ENCODE results near the gene AK8. TPM values are rescaled to one million over a fixed set of nuclear protein-coding genes. Genes with fewer than 3 reads are reported as not detected.

The AK8 gene
- total and polyA plus RNA-seq, 4 donors = 2.3 to 5.3 (median 3.9) TPM

DNA sequence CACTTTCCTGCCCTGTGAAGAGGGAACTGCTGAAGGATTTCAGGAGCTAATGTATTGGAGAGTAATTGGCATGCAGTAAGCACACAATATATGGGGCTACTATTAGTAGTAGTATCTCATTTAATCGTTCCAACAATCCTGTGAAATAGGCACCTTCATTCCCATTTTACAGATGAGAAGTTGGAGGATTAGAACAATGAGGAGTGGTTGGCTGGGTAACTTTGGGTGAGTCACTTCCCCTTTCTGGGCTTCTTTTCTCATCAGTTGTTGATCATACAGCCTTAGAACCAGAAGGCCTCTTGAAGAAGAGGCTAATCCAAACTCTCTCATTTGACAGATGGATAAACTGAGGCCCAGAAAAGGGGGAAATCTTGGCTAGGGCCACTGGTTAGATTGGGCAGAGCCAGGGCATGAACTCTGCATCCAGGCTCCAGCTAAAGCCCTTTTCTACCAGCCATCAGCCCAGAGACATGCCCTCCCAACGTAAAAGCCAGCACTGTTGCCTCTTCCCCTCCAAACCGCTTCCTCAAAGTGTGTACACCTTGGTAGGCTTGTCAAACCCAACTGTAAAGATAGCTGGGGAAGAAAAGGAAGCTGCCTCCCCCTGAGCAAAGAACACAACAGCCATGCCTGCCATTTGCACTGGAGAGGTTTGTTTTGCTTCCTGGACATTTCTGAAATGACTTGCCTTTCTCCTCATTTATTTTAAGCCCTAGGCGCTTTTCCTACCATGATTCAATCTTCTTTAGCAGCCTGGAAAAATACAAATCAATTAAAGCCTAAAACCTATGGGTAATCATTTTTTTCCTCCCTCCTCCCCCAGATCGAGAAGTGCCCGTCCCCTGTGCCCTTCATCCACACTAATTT is 1.6 kb upstream of the AK8 start:
- WGBS (ENCODE audit: insufficient coverage) = 94% methylated on average over 4 of the region's 6 CpGs
- H3K27ac ChIP-seq (ENCODE audit: low read depth, low read length) = peak overlapping the region; percentile 76
- H3K4me1 ChIP-seq (ENCODE audit: control insufficient read depth, insufficient read depth, low read length) = peaks cover 14% of the 10 kb centered on the region
- no peaks in the 10 kb centered on the region for H3K9me3 ChIP-seq (ENCODE audit: control insufficient read depth, insufficient read depth, low read length)
- no peaks in the 10 kb centered on the region for H3K27me3 ChIP-seq (ENCODE audit: control insufficient read depth, insufficient read depth, low read length)
- peaks cover 22% of the 10 kb centered on the region for H3K36me3 ChIP-seq (ENCODE audit: control insufficient read depth, insufficient read depth, low read length)
- DNase-seq (ENCODE audit: low read depth in 4 of 6, low spot score in 6 of 6) = no peak
- H3K4me3 ChIP-seq (ENCODE audit: low read depth, low read length) = peak overlapping the region; percentile 98

GRCh38 chr9:132878695-132879456 is 792 bp upstream of the AK8 start, which contains the start of gene SPACA9:
SPACA9 (plus strand) TSS chr9:132878898; CDS start chr9:132883948, 5,050 bp downstream.
- peaks cover 14% of the 10 kb centered on the region for H3K4me1 ChIP-seq (ENCODE audit: control insufficient read depth, insufficient read depth, low read length)
- 9% methylated on average over 38 of the region's 42 CpGs for WGBS (ENCODE audit: insufficient coverage)
- no peaks in the 10 kb centered on the region for H3K27me3 ChIP-seq (ENCODE audit: control insufficient read depth, insufficient read depth, low read length)
- H3K4me3 ChIP-seq (ENCODE audit: low read depth, low read length) = peak within 1 kb of the TSS; percentile 98
- DNase-seq (ENCODE audit: low read depth in 4 of 6, low spot score in 6 of 6) = peak in 4 of 6 donors; percentile 7 to 77 (median 43)
- H3K27ac ChIP-seq (ENCODE audit: low read depth, low read length) = peak within 1 kb of the TSS; percentile 76
- no peaks in the 10 kb centered on the region for H3K9me3 ChIP-seq (ENCODE audit: control insufficient read depth, insufficient read depth, low read length)
- H3K36me3 ChIP-seq (ENCODE audit: control insufficient read depth, insufficient read depth, low read length) = peaks cover 14% of the 10 kb centered on the region

GRCh38 chr9:132877458-132877823 is 643 bp downstream of the AK8 start:
- peak overlapping the region; percentile 98 for H3K4me3 ChIP-seq (ENCODE audit: low read depth, low read length)
- WGBS (ENCODE audit: insufficient coverage) = 28% methylated on average over 13 of the region's 14 CpGs
- H3K27ac ChIP-seq (ENCODE audit: low read depth, low read length) = no peak overlapping the region
- no peak for DNase-seq (ENCODE audit: low read depth in 4 of 6, low spot score in 6 of 6)
- no peaks in the 10 kb centered on the region for H3K27me3 ChIP-seq (ENCODE audit: control insufficient read depth, insufficient read depth, low read length)
- H3K9me3 ChIP-seq (ENCODE audit: control insufficient read depth, insufficient read depth, low read length) = no peaks in the 10 kb centered on the region
- H3K36me3 ChIP-seq (ENCODE audit: control insufficient read depth, insufficient read depth, low read length) = peaks cover 9% of the 10 kb centered on the region
- peaks cover 14% of the 10 kb centered on the region for H3K4me1 ChIP-seq (ENCODE audit: control insufficient read depth, insufficient read depth, low read length)

- H3K27me3 ChIP-seq (ENCODE audit: control insufficient read depth, insufficient read depth, low read length) = no peaks in the 10 kb centered on the region
- H3K9me3 ChIP-seq (ENCODE audit: control insufficient read depth, insufficient read depth, low read length) = no peaks in the 10 kb centered on the region
- H3K36me3 ChIP-seq (ENCODE audit: control insufficient read depth, insufficient read depth, low read length) = peaks cover 3% of the 10 kb centered on the region
- peaks cover 14% of the 10 kb centered on the region for H3K4me1 ChIP-seq (ENCODE audit: control insufficient read depth, insufficient read depth, low read length)
- 93% methylated on average over 3 of the region's 3 CpGs for WGBS (ENCODE audit: insufficient coverage)
- no peak overlapping the region for H3K27ac ChIP-seq (ENCODE audit: low read depth, low read length)
- no peak overlapping the region for H3K4me3 ChIP-seq (ENCODE audit: low read depth, low read length)
- DNase-seq (ENCODE audit: low read depth in 4 of 6, low spot score in 6 of 6) = no peak
Observed at GRCh38 chr9:132876849-132877248, 1.2 kb downstream of the AK8 start.

DNA sequence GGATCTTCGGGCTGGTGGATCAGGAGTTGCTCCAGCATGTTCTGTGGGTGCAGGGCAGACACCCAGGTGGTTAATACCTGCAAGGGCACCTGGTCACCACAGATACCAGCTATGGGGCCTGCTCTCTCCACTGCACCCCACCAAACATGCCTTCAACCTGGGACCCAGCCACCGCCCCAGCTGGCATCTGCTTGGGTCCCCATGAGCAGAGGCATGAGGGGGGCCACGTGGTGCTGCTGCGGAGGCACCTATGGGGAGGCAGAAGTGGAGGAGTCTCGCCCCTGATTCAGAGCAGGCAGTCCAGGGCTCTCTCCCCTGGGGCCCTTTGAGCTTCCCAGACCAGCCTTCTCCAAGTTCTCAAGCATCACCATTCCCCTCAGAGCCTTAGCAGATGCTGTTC is 2.9 kb downstream of the AK8 start:
- H3K36me3 ChIP-seq (ENCODE audit: control insufficient read depth, insufficient read depth, low read length) = peaks cover 4% of the 10 kb centered on the region
- no peaks in the 10 kb centered on the region for H3K27me3 ChIP-seq (ENCODE audit: control insufficient read depth, insufficient read depth, low read length)
- WGBS (ENCODE audit: insufficient coverage) = 91% methylated on average over 5 of the region's 5 CpGs
- peaks cover 14% of the 10 kb centered on the region for H3K4me1 ChIP-seq (ENCODE audit: control insufficient read depth, insufficient read depth, low read length)
- no peak overlapping the region for H3K4me3 ChIP-seq (ENCODE audit: low read depth, low read length)
- no peak for DNase-seq (ENCODE audit: low read depth in 4 of 6, low spot score in 6 of 6)
- H3K27ac ChIP-seq (ENCODE audit: low read depth, low read length) = no peak overlapping the region
- no peaks in the 10 kb centered on the region for H3K9me3 ChIP-seq (ENCODE audit: control insufficient read depth, insufficient read depth, low read length)

DNA sequence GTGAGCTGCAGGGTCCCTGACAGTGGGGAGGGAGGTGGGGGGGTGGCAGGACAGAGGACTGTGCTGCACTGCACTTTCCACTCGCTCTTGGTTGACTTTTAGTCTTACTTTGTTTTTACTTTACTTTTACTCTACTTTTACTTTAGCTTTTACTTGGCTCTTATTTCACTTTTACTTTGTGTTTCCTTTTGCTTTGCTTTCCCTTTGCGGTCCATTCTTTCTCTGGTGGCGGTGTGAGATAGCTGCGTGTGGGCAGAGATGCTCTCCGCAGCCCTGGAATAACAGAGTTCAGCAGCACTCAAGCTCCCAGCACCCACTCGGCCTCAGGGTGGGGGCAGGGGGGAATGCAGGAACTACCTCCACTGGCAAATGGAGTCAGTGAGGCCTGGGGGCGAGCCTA is 4.7 kb downstream of the AK8 start:
- Histone ChIP-seq H3K4me1 (ENCODE audit: control insufficient read depth, insufficient read depth, low read length) (peaks cover 8% of the 10 kb centered on the region), H3K27ac (ENCODE audit: low read depth, low read length) (no peak overlapping the region), H3K9me3 (ENCODE audit: control insufficient read depth, insufficient read depth, low read length) (no peaks in the 10 kb centered on the region), H3K36me3 (ENCODE audit: control insufficient read depth, insufficient read depth, low read length) (peaks cover 14% of the 10 kb centered on the region), H3K27me3 (ENCODE audit: control insufficient read depth, insufficient read depth, low read length) (no peaks in the 10 kb centered on the region), H3K4me3 (ENCODE audit: low read depth, low read length) (no peak overlapping the region)
- DNase-seq (ENCODE audit: low read depth in 4 of 6, low spot score in 6 of 6) = no peak
- WGBS (ENCODE audit: insufficient coverage) = 80% methylated on average over 1 of the region's 7 CpGs

DNA sequence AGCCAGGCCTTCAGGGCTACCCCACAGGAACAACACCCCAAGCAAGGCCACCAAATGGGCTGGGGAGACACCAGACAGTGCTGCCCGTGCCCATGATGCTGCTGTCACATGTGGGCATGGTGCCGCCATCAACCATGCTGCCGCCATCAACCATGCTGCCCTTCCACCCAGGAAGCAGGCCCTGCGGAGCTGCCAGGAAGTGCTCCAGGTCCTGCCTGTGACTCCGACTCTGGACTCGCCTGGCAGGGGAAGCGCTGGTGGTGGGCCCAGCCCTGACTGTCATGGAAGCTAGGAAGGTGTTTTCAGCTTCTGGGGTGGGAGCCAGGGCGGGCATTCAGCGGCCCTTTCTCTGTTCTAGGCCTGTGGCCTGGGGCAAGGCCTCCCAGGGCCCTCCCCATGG is 8.8 kb downstream of the AK8 start:
- WGBS (ENCODE audit: insufficient coverage) = 96% methylated on average over 9 of the region's 9 CpGs
- no peak overlapping the region for H3K4me3 ChIP-seq (ENCODE audit: low read depth, low read length)

GRCh38 chr9:132866898-132867297 is 11.2 kb downstream of the AK8 start:
- peak in 1 of 6 donors; percentile 75 for DNase-seq (ENCODE audit: low read depth in 4 of 6, low spot score in 6 of 6)
- no peaks in the 10 kb centered on the region for H3K9me3 ChIP-seq (ENCODE audit: control insufficient read depth, insufficient read depth, low read length)
- H3K4me1 ChIP-seq (ENCODE audit: control insufficient read depth, insufficient read depth, low read length) = peaks cover 4% of the 10 kb centered on the region
- H3K27ac ChIP-seq (ENCODE audit: low read depth, low read length) = no peak overlapping the region
- peaks cover 24% of the 10 kb centered on the region for H3K36me3 ChIP-seq (ENCODE audit: control insufficient read depth, insufficient read depth, low read length)
- no peak overlapping the region for H3K4me3 ChIP-seq (ENCODE audit: low read depth, low read length)
- WGBS (ENCODE audit: insufficient coverage) = 33% methylated on average over 3 of the region's 8 CpGs
- H3K27me3 ChIP-seq (ENCODE audit: control insufficient read depth, insufficient read depth, low read length) = no peaks in the 10 kb centered on the region

More for the DNA sequence above, 8.8 kb downstream of the AK8 start:
- Histone ChIP-seq H3K36me3 (ENCODE audit: control insufficient read depth, insufficient read depth, low read length) (peaks cover 11% of the 10 kb centered on the region), H3K4me1 (ENCODE audit: control insufficient read depth, insufficient read depth, low read length) (peaks cover 4% of the 10 kb centered on the region), H3K27ac (ENCODE audit: low read depth, low read length) (no peak overlapping the region), H3K9me3 (ENCODE audit: control insufficient read depth, insufficient read depth, low read length) (no peaks in the 10 kb centered on the region), H3K27me3 (ENCODE audit: control insufficient read depth, insufficient read depth, low read length) (no peaks in the 10 kb centered on the region)
- DNase-seq (ENCODE audit: low read depth in 4 of 6, low spot score in 6 of 6) = no peak

- 82% methylated on average over 5 of the region's 8 CpGs for WGBS (ENCODE audit: insufficient coverage)
- no peak for DNase-seq (ENCODE audit: low read depth in 4 of 6, low spot score in 6 of 6)
- no peak overlapping the region for H3K4me3 ChIP-seq (ENCODE audit: low read depth, low read length)
- no peak overlapping the region for H3K27ac ChIP-seq (ENCODE audit: low read depth, low read length)
- peaks cover 22% of the 10 kb centered on the region for H3K36me3 ChIP-seq (ENCODE audit: control insufficient read depth, insufficient read depth, low read length)
- peaks cover 4% of the 10 kb centered on the region for H3K4me1 ChIP-seq (ENCODE audit: control insufficient read depth, insufficient read depth, low read length)
- no peaks in the 10 kb centered on the region for H3K27me3 ChIP-seq (ENCODE audit: control insufficient read depth, insufficient read depth, low read length)
- no peaks in the 10 kb centered on the region for H3K9me3 ChIP-seq (ENCODE audit: control insufficient read depth, insufficient read depth, low read length)
Observed at GRCh38 chr9:132864691-132865090, 13.4 kb downstream of the AK8 start.
